Activated naive CD8-positive, alpha-beta T cell (primary cell): ENCODE measurements around the gene PROM1.

ENCODE experiments used
- H3K27ac Mint-ChIP-seq: one replicate; pipeline ENCODE4 v1.8.0; 2021; ENCODE audit warnings: mixed read lengths
- H3K27me3 Mint-ChIP-seq: one replicate; pipeline ENCODE4 v1.8.0; 2021; ENCODE audit warnings: mixed read lengths
- H3K36me3 Mint-ChIP-seq: one replicate; pipeline ENCODE4 v1.8.0; 2021; ENCODE audit warnings: mixed read lengths
- H3K4me1 Mint-ChIP-seq: one replicate; pipeline ENCODE4 v1.8.0; 2021; ENCODE audit warnings: low read depth, mixed read lengths
- H3K4me3 Mint-ChIP-seq: one replicate; pipeline ENCODE4 v1.8.0; 2021; ENCODE audit warnings: mild to moderate bottlenecking, mixed read lengths
- H3K9me3 Mint-ChIP-seq: one replicate; pipeline ENCODE4 v1.8.0; 2021; ENCODE audit warnings: low read depth, mixed read lengths

PROM1 gene

DNA sequence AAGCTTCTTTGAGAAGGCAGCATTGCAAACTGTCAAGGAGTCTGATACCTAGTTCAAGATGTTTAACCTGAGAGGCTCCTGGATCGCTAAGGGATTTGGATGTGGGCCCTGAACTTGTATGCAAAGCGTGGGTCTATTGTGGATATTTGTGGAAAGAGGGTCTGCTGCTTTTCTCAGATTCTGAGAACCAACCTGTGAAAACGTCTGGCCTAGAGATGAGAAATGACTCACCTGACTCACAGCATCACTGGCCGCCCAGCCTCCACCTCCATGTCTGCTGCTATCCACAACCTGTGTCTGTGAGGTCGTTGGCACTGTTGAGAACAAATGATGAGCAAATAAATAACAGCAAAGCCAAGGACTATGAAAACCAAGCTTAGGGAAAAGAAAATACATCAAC, 33.3 kb upstream of the PROM1 start:
- no peaks in the 10 kb centered on the region for H3K36me3 Mint-ChIP-seq
- H3K4me3 Mint-ChIP-seq: no peak overlapping the region
- peaks cover 4% of the 10 kb centered on the region for H3K9me3 Mint-ChIP-seq
- no peaks in the 10 kb centered on the region for H3K27me3 Mint-ChIP-seq
- H3K27ac Mint-ChIP-seq: no peak overlapping the region
- peaks cover 11% of the 10 kb centered on the region for H3K4me1 Mint-ChIP-seq

GRCh38 chr4:16116493-16116990, 32.7 kb upstream of the PROM1 start:
- H3K27me3 Mint-ChIP-seq: no peaks in the 10 kb centered on the region

DNA sequence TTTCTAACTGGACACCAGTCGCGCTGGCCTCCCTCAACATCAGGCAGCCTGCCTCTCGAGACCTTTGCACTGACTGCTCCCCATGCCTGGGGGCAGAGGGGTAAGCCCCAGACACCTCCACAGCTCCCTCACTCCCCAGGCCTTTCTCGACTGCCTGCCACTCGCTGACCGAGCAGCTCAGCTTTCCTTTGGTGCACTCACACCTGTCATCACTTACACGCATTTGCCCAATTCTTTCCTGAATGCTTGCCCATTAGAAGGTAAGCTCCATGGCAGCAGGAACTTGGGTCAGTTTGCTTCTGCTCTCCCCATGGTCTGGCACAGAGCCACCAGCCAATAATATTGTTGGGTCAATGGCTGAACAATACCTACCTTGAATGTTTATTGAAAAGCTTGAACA, 32.2 kb upstream of the PROM1 start:
- H3K4me3 Mint-ChIP-seq: no peak overlapping the region

More at GRCh38 chr4:16116493-16116990, 32.7 kb upstream of the PROM1 start:
- H3K9me3 Mint-ChIP-seq: peaks cover 4% of the 10 kb centered on the region
- no peak overlapping the region for H3K27ac Mint-ChIP-seq
- H3K36me3 Mint-ChIP-seq: no peaks in the 10 kb centered on the region
- H3K4me3 Mint-ChIP-seq: no peak overlapping the region
- peaks cover 5% of the 10 kb centered on the region for H3K4me1 Mint-ChIP-seq

DNA sequence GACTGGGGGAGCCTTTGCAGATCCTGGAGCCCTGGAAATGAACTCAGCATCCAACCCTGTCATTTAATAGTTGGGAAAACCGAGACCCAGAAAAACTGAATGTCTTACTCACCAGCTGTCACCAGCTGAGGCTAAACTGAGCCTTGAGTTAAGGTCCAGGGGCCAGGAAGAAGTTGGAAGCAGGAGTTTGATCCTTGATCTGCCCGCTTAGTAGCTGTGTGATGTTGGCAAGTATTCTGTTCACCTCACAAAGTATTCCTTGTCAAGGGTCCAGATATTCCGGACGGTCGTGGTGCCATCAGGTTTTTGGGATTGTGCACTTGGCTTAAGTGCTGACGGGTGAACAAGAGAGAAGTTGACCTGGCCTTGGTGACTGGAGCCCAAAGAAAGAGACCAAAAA, 30.7 kb upstream of the PROM1 start:
- no peak overlapping the region for H3K27ac Mint-ChIP-seq
- H3K9me3 Mint-ChIP-seq: no peaks in the 10 kb centered on the region
- no peaks in the 10 kb centered on the region for H3K27me3 Mint-ChIP-seq
- no peaks in the 10 kb centered on the region for H3K36me3 Mint-ChIP-seq
- no peak overlapping the region for H3K4me3 Mint-ChIP-seq
- H3K4me1 Mint-ChIP-seq: no peaks in the 10 kb centered on the region

More for the DNA sequence above, 32.2 kb upstream of the PROM1 start:
- no peak overlapping the region for H3K27ac Mint-ChIP-seq
- H3K27me3 Mint-ChIP-seq: no peaks in the 10 kb centered on the region
- H3K4me1 Mint-ChIP-seq: no peaks in the 10 kb centered on the region
- no peaks in the 10 kb centered on the region for H3K36me3 Mint-ChIP-seq
- no peaks in the 10 kb centered on the region for H3K9me3 Mint-ChIP-seq

DNA sequence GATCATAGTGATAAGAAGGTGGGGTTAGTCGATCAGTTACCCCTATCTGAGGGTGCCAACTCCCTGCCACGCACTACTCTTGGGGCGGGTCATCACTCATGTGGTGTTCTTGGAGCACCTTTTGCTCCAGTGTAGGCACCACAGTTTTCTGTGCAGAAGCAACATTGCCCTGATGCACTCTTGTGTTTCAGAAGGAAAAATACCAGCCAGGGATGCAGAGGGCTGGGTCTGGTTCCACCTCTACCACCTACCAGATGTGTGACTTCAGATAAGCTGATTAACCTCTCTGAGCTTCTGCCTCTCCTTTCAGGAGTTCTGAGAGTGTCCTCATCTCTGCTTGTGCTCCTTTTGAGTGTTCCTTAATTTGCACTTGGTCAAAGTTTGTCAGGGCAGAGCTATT, 29.9 kb upstream of the PROM1 start:
- no peak overlapping the region for H3K27ac Mint-ChIP-seq
- no peaks in the 10 kb centered on the region for H3K36me3 Mint-ChIP-seq
- no peaks in the 10 kb centered on the region for H3K27me3 Mint-ChIP-seq
- no peaks in the 10 kb centered on the region for H3K4me1 Mint-ChIP-seq
- H3K9me3 Mint-ChIP-seq: no peaks in the 10 kb centered on the region
- H3K4me3 Mint-ChIP-seq: no peak overlapping the region

GRCh38 chr4:16111533-16111932, 27.7 kb upstream of the PROM1 start:
- Mint-ChIP-seq H3K4me1 (no peaks in the 10 kb centered on the region), H3K36me3 (no peaks in the 10 kb centered on the region), H3K9me3 (no peaks in the 10 kb centered on the region), H3K27ac (no peak overlapping the region), H3K4me3 (no peak overlapping the region), H3K27me3 (no peaks in the 10 kb centered on the region)

- Mint-ChIP-seq H3K27me3 (no peaks in the 10 kb centered on the region), H3K36me3 (no peaks in the 10 kb centered on the region), H3K9me3 (no peaks in the 10 kb centered on the region), H3K27ac (no peak overlapping the region), H3K4me3 (no peak overlapping the region), H3K4me1 (no peaks in the 10 kb centered on the region)
These were observed 27.0 kb upstream of the PROM1 start for GRCh38 chr4:16110661-16111290.

- H3K36me3 Mint-ChIP-seq: no peaks in the 10 kb centered on the region
- no peak overlapping the region for H3K27ac Mint-ChIP-seq
- no peaks in the 10 kb centered on the region for H3K27me3 Mint-ChIP-seq
- no peaks in the 10 kb centered on the region for H3K4me1 Mint-ChIP-seq
- H3K4me3 Mint-ChIP-seq: no peak overlapping the region
- no peaks in the 10 kb centered on the region for H3K9me3 Mint-ChIP-seq
These were observed 26.4 kb upstream of the PROM1 start for GRCh38 chr4:16110199-16110598.

DNA sequence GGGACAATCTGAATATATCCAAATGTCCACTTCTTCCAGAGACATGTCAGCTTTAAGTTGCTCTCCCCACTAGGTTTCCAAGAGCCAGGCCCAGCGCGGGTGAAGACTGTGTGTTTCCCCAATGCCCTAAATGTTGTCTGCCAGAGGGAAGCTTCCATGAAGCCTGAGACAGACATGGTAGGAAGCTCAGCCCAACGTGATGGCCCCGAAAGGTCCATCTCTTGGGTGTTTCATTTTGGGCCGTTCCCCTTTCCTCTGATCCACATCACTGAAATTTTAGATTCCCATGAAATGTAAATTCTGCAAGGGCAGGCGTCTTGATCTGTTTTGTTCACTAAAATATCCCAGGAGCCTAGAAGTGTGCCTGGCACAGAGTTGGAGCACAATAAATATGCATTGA, 25.4 kb upstream of the PROM1 start:
- no peaks in the 10 kb centered on the region for H3K36me3 Mint-ChIP-seq
- H3K9me3 Mint-ChIP-seq: no peaks in the 10 kb centered on the region
- no peaks in the 10 kb centered on the region for H3K4me1 Mint-ChIP-seq
- H3K27me3 Mint-ChIP-seq: no peaks in the 10 kb centered on the region
- no peak overlapping the region for H3K4me3 Mint-ChIP-seq
- H3K27ac Mint-ChIP-seq: no peak overlapping the region

DNA sequence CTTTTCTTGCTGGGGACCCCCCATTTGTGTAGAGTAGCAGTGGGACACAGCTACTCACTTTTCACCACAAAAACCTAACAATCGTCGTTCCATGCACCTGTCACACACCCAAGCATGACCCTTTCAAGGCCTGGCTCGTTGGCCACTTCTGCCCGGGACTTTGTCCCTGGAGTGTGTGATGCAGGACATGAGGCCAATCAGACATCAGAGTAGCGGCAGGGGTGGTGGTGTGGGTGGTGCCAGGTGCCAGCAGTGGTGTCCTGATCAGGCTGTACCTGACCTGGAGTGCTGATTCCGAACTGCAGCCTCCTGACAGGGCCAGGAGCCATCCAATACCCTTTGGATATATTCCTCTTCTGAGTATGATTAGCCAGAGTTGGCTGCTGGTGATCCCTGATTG, 23.1 kb upstream of the PROM1 start:
- no peaks in the 10 kb centered on the region for H3K36me3 Mint-ChIP-seq
- no peaks in the 10 kb centered on the region for H3K27me3 Mint-ChIP-seq
- H3K9me3 Mint-ChIP-seq: no peaks in the 10 kb centered on the region
- H3K4me3 Mint-ChIP-seq: no peak overlapping the region
- no peaks in the 10 kb centered on the region for H3K4me1 Mint-ChIP-seq
- H3K27ac Mint-ChIP-seq: no peak overlapping the region

- Mint-ChIP-seq H3K27ac (no peak overlapping the region), H3K27me3 (no peaks in the 10 kb centered on the region), H3K4me1 (no peaks in the 10 kb centered on the region), H3K36me3 (no peaks in the 10 kb centered on the region), H3K4me3 (no peak overlapping the region), H3K9me3 (no peaks in the 10 kb centered on the region)
These were observed 20.7 kb upstream of the PROM1 start for GRCh38 chr4:16104520-16104919.

DNA sequence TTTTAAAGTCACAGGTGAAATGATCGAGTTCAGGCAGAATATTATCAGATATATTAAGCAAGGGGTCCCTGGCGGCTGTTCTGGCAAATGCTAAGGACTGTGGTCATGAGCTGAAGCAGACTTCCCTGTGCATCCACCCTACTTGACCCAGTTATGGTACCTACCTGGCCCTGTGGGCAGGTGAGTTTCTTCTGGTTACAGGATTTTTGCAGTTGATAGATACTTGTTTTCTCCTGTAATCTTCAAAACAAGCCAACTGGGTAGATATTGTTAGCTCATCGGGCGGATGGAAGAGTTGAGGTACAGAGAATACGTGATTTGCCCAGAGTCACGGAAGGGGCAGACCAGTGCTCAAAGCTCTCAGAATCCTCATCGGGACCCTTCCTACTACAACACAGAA, 18.5 kb upstream of the PROM1 start:
- H3K4me1 Mint-ChIP-seq: no peaks in the 10 kb centered on the region
- peaks cover 3% of the 10 kb centered on the region for H3K27me3 Mint-ChIP-seq
- no peaks in the 10 kb centered on the region for H3K36me3 Mint-ChIP-seq
- no peak overlapping the region for H3K27ac Mint-ChIP-seq
- H3K9me3 Mint-ChIP-seq: no peaks in the 10 kb centered on the region
- no peak overlapping the region for H3K4me3 Mint-ChIP-seq

DNA sequence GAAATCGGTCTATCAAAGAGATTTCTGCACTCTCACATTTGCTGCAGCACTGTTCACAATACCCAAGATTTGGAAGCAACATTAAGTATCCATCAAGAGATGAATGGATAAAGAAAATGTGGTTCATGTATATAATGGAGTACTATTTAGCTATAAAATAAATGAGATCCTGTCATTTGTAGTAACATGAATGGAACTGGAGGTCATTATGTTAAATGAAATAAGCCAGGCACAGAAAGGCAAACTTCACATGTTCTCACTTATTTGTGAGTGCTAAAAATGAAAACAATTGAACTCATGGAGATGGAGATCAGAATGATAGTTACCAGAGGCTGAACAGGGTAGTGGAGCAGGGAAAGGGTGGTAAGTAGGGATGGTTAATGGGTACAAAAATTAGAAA, 17.0 kb upstream of the PROM1 start:
- no peaks in the 10 kb centered on the region for H3K4me1 Mint-ChIP-seq
- no peak overlapping the region for H3K27ac Mint-ChIP-seq
- peaks cover 3% of the 10 kb centered on the region for H3K27me3 Mint-ChIP-seq
- no peaks in the 10 kb centered on the region for H3K36me3 Mint-ChIP-seq
- H3K4me3 Mint-ChIP-seq: no peak overlapping the region
- H3K9me3 Mint-ChIP-seq: no peaks in the 10 kb centered on the region

GRCh38 chr4:16092682-16093319, 9.0 kb upstream of the PROM1 start:
- H3K9me3 Mint-ChIP-seq: no peaks in the 10 kb centered on the region
- H3K27me3 Mint-ChIP-seq: peaks cover 16% of the 10 kb centered on the region
- H3K36me3 Mint-ChIP-seq: peaks cover 3% of the 10 kb centered on the region
- no peak overlapping the region for H3K27ac Mint-ChIP-seq
- H3K4me1 Mint-ChIP-seq: no peaks in the 10 kb centered on the region
- H3K4me3 Mint-ChIP-seq: no peak overlapping the region

GRCh38 chr4:16090096-16090705, 6.4 kb upstream of the PROM1 start:
- Mint-ChIP-seq H3K4me3 (no peak overlapping the region), H3K27me3 (peaks cover 27% of the 10 kb centered on the region), H3K9me3 (no peaks in the 10 kb centered on the region), H3K27ac (no peak overlapping the region), H3K4me1 (no peaks in the 10 kb centered on the region), H3K36me3 (peaks cover 3% of the 10 kb centered on the region)
